ENCODE measurements around the gene TBX19.
"Not testable (repeated sequence)": the region's sequence is repeated elsewhere in the genome, so short reads cannot be mapped to it uniquely, and the experiment has no call there.

Gene TBX19

GRCh38 chr1:168320800-168321450, 40.2 kb downstream of the TBX19 start:
- DNase-seq (ENCODE audit: low read depth) = no peak

GRCh38 chr1:168321945-168322344, 41.3 kb downstream of the TBX19 start:
- no peak for DNase-seq (ENCODE audit: low read depth)

- no peak for DNase-seq (ENCODE audit: low read depth)
Measured at GRCh38 chr1:168324745-168325425, 44.2 kb downstream of the TBX19 start.

- DNase-seq (ENCODE audit: low read depth) = no peak
Measured at GRCh38 chr1:168328731-168329364, 48.2 kb downstream of the TBX19 start.

- DNase-seq (ENCODE audit: low read depth) = no peak
Measured at GRCh38 chr1:168330285-168330684, 49.6 kb downstream of the TBX19 start.

GRCh38 chr1:168331569-168331968, 50.9 kb downstream of the TBX19 start:
- no peak for DNase-seq (ENCODE audit: low read depth)

GRCh38 chr1:168333562-168334276, 53.0 kb downstream of the TBX19 start:
- no peak for DNase-seq (ENCODE audit: low read depth)

GRCh38 chr1:168335500-168335899, 54.8 kb downstream of the TBX19 start:
- no peak for DNase-seq (ENCODE audit: low read depth)

GRCh38 chr1:168338589-168339503, 58.2 kb downstream of the TBX19 start:
- DNase-seq (ENCODE audit: low read depth) = no peak

GRCh38 chr1:168340781-168341482, 60.3 kb downstream of the TBX19 start:
- no peak for DNase-seq (ENCODE audit: low read depth)

- DNase-seq (ENCODE audit: low read depth) = no peak
Measured at GRCh38 chr1:168341483-168341975, 60.9 kb downstream of the TBX19 start.

- peak; percentile 81 for DNase-seq (ENCODE audit: low read depth)
Measured at GRCh38 chr1:168342572-168343280, 62.0 kb downstream of the TBX19 start.

- no peak for DNase-seq (ENCODE audit: low read depth)
Measured at GRCh38 chr1:168343566-168343965, 62.9 kb downstream of the TBX19 start.

- DNase-seq (ENCODE audit: low read depth) = no peak
Measured at GRCh38 chr1:168344517-168344916, 63.8 kb downstream of the TBX19 start.

- no peak for DNase-seq (ENCODE audit: low read depth)
Measured at GRCh38 chr1:168345939-168346338, 65.3 kb downstream of the TBX19 start.

GRCh38 chr1:168347630-168348029, 67.0 kb downstream of the TBX19 start:
- no peak for DNase-seq (ENCODE audit: low read depth)

- DNase-seq (ENCODE audit: low read depth) = no peak
Measured at GRCh38 chr1:168348146-168348709, 67.6 kb downstream of the TBX19 start.

GRCh38 chr1:168354335-168355269, 73.9 kb downstream of the TBX19 start:
- DNase-seq (ENCODE audit: low read depth) = not testable (repeated sequence)
